Measurements from ENCODE around the gene KRTAP10-11.
"Not testable (repeated sequence)": the region's sequence is repeated elsewhere in the genome, so short reads cannot be mapped to it uniquely, and the experiment has no call there.

The KRTAP10-11 gene

DNA sequence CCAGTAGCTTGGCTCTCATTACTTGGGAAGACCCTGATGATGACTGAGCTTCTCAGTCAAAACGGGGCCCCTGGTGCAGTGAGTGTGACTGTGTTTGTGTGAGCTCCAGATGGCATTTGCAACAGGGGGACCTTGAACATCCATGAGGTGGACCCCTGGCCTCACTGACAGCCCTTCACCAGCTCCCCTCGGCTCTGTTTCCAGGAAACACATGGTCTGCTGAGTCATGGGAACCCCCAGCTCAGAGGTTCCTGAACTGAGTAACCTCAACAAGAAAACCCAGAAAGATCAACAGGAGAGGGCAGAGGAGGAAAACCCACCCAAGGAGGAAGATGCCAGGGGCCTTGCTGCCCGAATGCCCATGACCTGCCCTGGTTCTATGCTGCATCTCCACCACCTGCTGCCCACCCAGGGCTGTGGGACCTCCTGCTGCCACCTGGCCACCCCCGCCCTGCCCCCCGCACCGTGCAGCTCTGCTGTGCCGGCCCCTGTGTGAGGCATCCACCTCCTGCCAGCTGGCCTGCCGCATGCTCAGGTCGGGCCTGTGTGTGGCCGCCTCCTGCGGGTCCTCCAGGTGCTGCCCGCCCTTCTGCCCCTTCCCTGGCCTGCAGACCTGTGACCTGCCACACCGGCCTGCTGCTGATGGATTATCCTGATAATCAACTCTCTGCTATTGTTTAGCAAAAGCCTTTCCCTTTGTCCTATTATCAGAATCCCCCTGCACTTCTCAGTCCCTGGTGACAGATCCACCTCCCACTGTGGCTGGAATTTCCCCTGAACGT lies 40.0 kb downstream of the KRTAP10-11 start:
- Histone ChIP-seq H3K27ac (ENCODE audit: low read length) (no peak overlapping the region), H4K20me1 (ENCODE audit: insufficient read depth, low read length) (no peaks in the 10 kb centered on the region), H3K9me3 (ENCODE audit: insufficient read depth, low read length, severe bottlenecking) (no peaks in the 10 kb centered on the region), H3K27me3 (ENCODE audit: insufficient read depth, low read length, poor library complexity) (no peaks in the 10 kb centered on the region), H3K9ac (ENCODE audit: low read depth, low read length) (no peak overlapping the region), H3K79me2 (ENCODE audit: insufficient read depth, low read length) (no peaks in the 10 kb centered on the region), H2AFZ (ENCODE audit: low read depth, low read length) (no peak overlapping the region), H3K36me3 (ENCODE audit: insufficient read depth, low read length) (no peaks in the 10 kb centered on the region), H3K4me1 (ENCODE audit: insufficient read depth, low read length) (no peaks in the 10 kb centered on the region), H3K4me2 (ENCODE audit: insufficient read depth, low read length) (no peak overlapping the region), H3K4me3 (ENCODE audit: low read depth in 1 of 2, low read length in 2 of 2) (no peak overlapping the region)
- no peak for DNase-seq
- no peak for ATAC-seq (ENCODE audit: insufficient read depth, low read depth)
- TF ChIP-seq, protein P1, sequence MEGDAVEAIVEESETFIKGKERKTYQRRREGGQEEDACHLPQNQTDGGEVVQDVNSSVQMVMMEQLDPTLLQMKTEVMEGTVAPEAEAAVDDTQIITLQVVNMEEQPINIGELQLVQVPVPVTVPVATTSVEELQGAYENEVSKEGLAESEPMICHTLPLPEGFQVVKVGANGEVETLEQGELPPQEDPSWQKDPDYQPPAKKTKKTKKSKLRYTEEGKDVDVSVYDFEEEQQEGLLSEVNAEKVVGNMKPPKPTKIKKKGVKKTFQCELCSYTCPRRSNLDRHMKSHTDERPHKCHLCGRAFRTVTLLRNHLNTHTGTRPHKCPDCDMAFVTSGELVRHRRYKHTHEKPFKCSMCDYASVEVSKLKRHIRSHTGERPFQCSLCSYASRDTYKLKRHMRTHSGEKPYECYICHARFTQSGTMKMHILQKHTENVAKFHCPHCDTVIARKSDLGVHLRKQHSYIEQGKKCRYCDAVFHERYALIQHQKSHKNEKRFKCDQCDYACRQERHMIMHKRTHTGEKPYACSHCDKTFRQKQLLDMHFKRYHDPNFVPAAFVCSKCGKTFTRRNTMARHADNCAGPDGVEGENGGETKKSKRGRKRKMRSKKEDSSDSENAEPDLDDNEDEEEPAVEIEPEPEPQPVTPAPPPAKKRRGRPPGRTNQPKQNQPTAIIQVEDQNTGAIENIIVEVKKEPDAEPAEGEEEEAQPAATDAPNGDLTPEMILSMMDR (IDR thresholded peaks at IDR 0.05; ENCODE audit: borderline replicate concordance, extremely low read depth, low read length, poor library complexity, severe bottlenecking), result no peak
- no peak for TF ChIP-seq EZH2 (IDR thresholded peaks at IDR 0.05; ENCODE audit: borderline replicate concordance, low read depth, low read length, severe bottlenecking)

DNA sequence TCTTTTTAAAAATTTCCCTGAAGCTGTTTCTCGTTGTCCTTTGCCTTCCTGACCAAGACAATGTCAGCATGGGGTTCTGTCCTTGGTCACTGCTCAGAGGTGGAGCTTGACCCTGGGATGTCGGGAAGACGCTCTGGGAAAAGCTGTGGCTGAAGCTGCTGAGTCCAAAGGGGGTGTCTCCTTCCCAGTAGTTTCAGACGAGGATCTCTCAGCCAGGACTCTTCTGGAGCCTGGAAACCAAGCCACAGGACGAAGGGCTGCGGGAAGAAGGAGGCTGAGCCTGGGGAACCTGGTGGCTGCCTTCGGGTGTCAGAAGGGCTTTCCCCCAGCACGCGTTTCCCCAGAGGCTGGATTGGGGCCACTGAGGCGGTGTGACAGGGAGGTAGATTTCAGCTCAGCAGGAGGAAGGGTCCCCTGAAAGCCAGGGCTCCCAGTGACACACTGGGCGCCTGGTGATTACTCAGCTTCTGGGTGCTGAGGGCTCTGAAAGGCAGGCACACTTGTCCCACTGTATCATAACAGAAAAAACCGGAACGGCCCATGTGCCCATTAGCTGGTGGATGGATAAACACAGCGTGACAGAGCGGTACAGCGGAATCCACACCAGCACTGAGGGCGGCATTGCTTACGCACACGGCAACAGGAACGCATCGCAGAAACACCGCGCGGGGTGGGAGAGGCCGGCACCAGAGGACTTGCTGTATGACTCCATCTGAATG lies 40.8 kb downstream of the KRTAP10-11 start:
- H3K4me2 ChIP-seq (ENCODE audit: insufficient read depth, low read length), result no peak overlapping the region
- no peaks in the 10 kb centered on the region for H3K27me3 ChIP-seq (ENCODE audit: insufficient read depth, low read length, poor library complexity)
- TF ChIP-seq, protein P1 (IDR thresholded peaks at IDR 0.05; ENCODE audit: borderline replicate concordance, extremely low read depth, low read length, poor library complexity, severe bottlenecking), result no peak
- TF ChIP-seq EZH2 (IDR thresholded peaks at IDR 0.05; ENCODE audit: borderline replicate concordance, low read depth, low read length, severe bottlenecking), result no peak

DNA sequence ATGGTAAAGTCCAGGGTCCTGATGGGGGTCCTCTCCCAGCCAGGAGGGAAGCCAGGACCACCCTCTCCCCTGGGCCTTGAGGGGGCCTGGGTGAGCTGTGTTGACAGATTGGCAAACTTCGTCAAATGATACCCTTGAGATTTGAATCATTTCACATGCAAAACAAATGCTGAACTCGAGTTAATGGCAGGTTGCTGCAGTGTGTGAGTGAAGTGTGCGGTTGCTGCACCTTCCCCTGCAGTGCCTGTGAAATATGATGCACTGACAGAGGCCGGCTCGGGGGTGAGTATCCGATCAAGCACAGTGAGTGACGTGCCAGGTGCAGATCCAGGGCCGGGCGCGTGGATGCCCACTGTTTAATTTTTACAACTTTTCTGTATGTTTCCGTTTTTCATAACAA lies 41.5 kb downstream of the KRTAP10-11 start:
- Histone ChIP-seq H3K27me3 (ENCODE audit: insufficient read depth, low read length, poor library complexity) (no peaks in the 10 kb centered on the region), H3K36me3 (ENCODE audit: insufficient read depth, low read length) (no peaks in the 10 kb centered on the region), H3K79me2 (ENCODE audit: insufficient read depth, low read length) (no peaks in the 10 kb centered on the region), H2AFZ (ENCODE audit: low read depth, low read length) (no peak overlapping the region), H3K27ac (ENCODE audit: low read length) (no peak overlapping the region), H3K4me1 (ENCODE audit: insufficient read depth, low read length) (no peaks in the 10 kb centered on the region), H3K4me3 (ENCODE audit: low read depth in 1 of 2, low read length in 2 of 2) (no peak overlapping the region), H4K20me1 (ENCODE audit: insufficient read depth, low read length) (no peaks in the 10 kb centered on the region), H3K4me2 (ENCODE audit: insufficient read depth, low read length) (no peak overlapping the region), H3K9me3 (ENCODE audit: insufficient read depth, low read length, severe bottlenecking) (no peaks in the 10 kb centered on the region), H3K9ac (ENCODE audit: low read depth, low read length) (no peak overlapping the region)
- DNase-seq (no peak), ATAC-seq (ENCODE audit: insufficient read depth, low read depth) (no peak)
- TF ChIP-seq, protein P1 (IDR thresholded peaks at IDR 0.05; ENCODE audit: borderline replicate concordance, extremely low read depth, low read length, poor library complexity, severe bottlenecking), result no peak
- no peak for TF ChIP-seq EZH2 (IDR thresholded peaks at IDR 0.05; ENCODE audit: borderline replicate concordance, low read depth, low read length, severe bottlenecking)

More for the DNA sequence above, 40.8 kb downstream of the KRTAP10-11 start:
- Histone ChIP-seq H3K36me3 (ENCODE audit: insufficient read depth, low read length) (no peaks in the 10 kb centered on the region), H3K4me1 (ENCODE audit: insufficient read depth, low read length) (no peaks in the 10 kb centered on the region), H4K20me1 (ENCODE audit: insufficient read depth, low read length) (no peaks in the 10 kb centered on the region), H3K79me2 (ENCODE audit: insufficient read depth, low read length) (no peaks in the 10 kb centered on the region), H2AFZ (ENCODE audit: low read depth, low read length) (no peak overlapping the region), H3K9ac (ENCODE audit: low read depth, low read length) (no peak overlapping the region), H3K4me3 (ENCODE audit: low read depth in 1 of 2, low read length in 2 of 2) (no peak overlapping the region), H3K9me3 (ENCODE audit: insufficient read depth, low read length, severe bottlenecking) (no peaks in the 10 kb centered on the region), H3K27ac (ENCODE audit: low read length) (no peak overlapping the region)
- no peak for DNase-seq
- ATAC-seq (ENCODE audit: insufficient read depth, low read depth), result no peak

DNA sequence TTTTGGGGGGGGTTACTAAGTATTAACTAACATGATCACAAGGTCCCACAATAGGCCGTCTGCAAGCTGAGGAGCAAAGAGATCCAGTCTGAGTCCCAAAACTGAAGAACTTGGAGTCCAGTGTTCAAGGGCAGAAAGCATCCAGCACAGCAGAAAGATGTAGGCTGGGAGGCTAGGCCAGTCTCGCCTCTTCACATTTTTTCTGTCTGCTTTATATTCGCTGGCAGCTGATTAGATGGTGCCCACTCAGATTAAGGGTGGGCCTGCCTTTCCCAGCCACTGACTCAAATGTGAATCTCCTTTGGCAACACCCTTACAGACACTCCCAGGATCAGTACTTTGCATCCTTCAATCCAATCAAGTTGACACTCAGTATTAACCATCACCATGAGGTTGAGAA lies 43.5 kb downstream of the KRTAP10-11 start:
- H3K36me3 ChIP-seq (ENCODE audit: insufficient read depth, low read length); H3K9me3 ChIP-seq (ENCODE audit: insufficient read depth, low read length, severe bottlenecking); H3K4me3 ChIP-seq (ENCODE audit: low read depth in 1 of 2, low read length in 2 of 2); H3K4me2 ChIP-seq (ENCODE audit: insufficient read depth, low read length); H4K20me1 ChIP-seq (ENCODE audit: insufficient read depth, low read length); H3K27ac ChIP-seq (ENCODE audit: low read length); H3K79me2 ChIP-seq (ENCODE audit: insufficient read depth, low read length); ATAC-seq (ENCODE audit: insufficient read depth, low read depth); DNase-seq; H2AFZ ChIP-seq (ENCODE audit: low read depth, low read length); H3K4me1 ChIP-seq (ENCODE audit: insufficient read depth, low read length); H3K27me3 ChIP-seq (ENCODE audit: insufficient read depth, low read length, poor library complexity); H3K9ac ChIP-seq (ENCODE audit: low read depth, low read length): not testable (repeated sequence)

All from DND-41 (cell line).